K562 (cell line): ENCODE measurements around the gene IL12RB2. TPM values are rescaled to one million over a fixed set of nuclear protein-coding genes. Genes with fewer than 3 reads are reported as not detected.

Experiments used
- E2F4 ChIP-seq: sonication (generic); formaldehyde crosslinking; IDR thresholded peaks from 2 replicates; pipeline ENCODE4 v1.8.0; 2022; ENCODE audit warnings: mild to moderate bottlenecking, low read depth, missing genetic modification reagents
- KLF10 ChIP-seq: fragments of 250-450 bp; sonication (Bioruptor Pico); IDR thresholded peaks from 2 replicates; pipeline ENCODE4 v1.6.1; 2021; ENCODE audit warnings: matching md5 sums
- NFE2L1 ChIP-seq: fragments of 450-650 bp; IDR thresholded peaks from 2 replicates; pipeline ENCODE4 v1.6.1; 2016; ENCODE audit warnings: missing genetic modification characterization, low read depth, mild to moderate bottlenecking, missing compliant biosample characterization, moderate library complexity, borderline replicate concordance
- SIN3A ChIP-seq, 2 experiments: fragments of 150-350 bp in 1 of 2; IDR thresholded peaks; 2 replicates each; pipeline ENCODE4 v1.6.1; 2011 to 2016; ENCODE audit warnings: borderline replicate concordance in 2 of 2, low read depth in 2 of 2, low read length in 2 of 2, mild to moderate bottlenecking in 2 of 2, moderate library complexity in 2 of 2; ENCODE audit not compliant: control insufficient read depth in 1 of 2
- ZBTB26 ChIP-seq: fragments of 450-650 bp; formaldehyde crosslinking; IDR thresholded peaks from 2 replicates; pipeline ENCODE4 v1.4.0; 2022; ENCODE audit warnings: missing genetic modification characterization
- polyA plus RNA-seq, 8 experiments: library from polyadenylated mRNA; depleted of rRNA in 4 of 8; stranded (reverse) in 5 of 8; unstranded in 3 of 8; fragments of >200 nt; fragmentation: Nextera tagmentation in 2 of 8; fragmentation: Illumina TruSeq in 1 of 8; extraction: Ambion mirVana in 2 of 8; extraction: Trizol in 1 of 8; gene quantifications; 2 replicates each; pipeline versions ENCODE4 v1.2.1 to v1.2.3, GENCODE V29; 2011 to 2014; ENCODE audit warnings: inconsistent platforms in 1 of 8, missing spikeins in 1 of 8
- total RNA-seq, 7 experiments: library from RNA; depleted of rRNA in 6 of 7; stranded (reverse); fragments of >200 nt in 6 of 7; fragmentation: Illumina TruSeq in 2 of 7; extraction: Trizol in 2 of 7; gene quantifications; 2 replicates each; pipeline versions ENCODE4 v1.2.1 to v1.2.3, GENCODE V29; 2011 to 2021; ENCODE audit warnings: low replicate concordance in 1 of 7
- TF ChIP-seq, protein P1 (sequence below): fragments of 250-450 bp; sonication (Bioruptor Pico); IDR thresholded peaks from 2 replicates; pipeline ENCODE4 v1.9.0; 2021; ENCODE audit warnings: mild to moderate bottlenecking
- TF ChIP-seq, protein P2 (sequence below): sonication (generic); formaldehyde crosslinking; IDR thresholded peaks from 2 replicates; pipeline ENCODE4 v1.8.0; 2022; ENCODE audit warnings: mild to moderate bottlenecking, missing genetic modification reagents

IL12RB2 gene
- total and polyA plus RNA-seq, 9 of the 15 experiments (the other 6 are each of a cell fraction or from before 2014, with no cell fraction given): 0.39 to 3.3 (median 1.9) TPM

DNA sequence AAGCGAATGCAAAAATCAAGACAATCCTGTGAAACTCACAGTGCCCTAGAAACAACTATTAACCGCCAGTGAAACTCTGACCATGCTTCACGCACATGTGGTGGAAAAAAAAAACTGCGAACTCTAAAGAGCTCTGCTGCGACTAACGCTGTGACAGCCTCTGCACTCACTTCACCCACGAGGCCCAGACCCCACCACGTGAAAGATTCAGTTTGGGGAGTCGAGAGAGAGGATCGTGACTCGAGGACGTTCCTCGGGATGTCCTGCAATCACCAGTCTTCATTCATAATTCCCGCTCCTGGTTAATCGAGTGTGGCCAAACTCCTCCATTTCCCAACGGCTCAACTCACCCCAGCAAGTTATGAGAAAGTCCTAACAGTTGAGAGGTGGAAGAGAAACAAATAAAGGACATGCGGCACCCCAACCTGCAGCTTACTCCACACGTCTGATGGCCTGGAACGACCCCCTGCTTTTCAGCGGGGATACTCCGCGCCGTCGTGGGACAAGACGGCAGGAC is 121.4 kb downstream of the IL12RB2 start (continued):
- peak; percentile 73; the same call in 1 of the 2 replicates for TF ChIP-seq E2F4 (CRISPR knock-in tag)
- peak; percentile 78 to 94; a peak in 2 of 4 replicates for TF ChIP-seq SIN3A (IDR thresholded peaks at IDR 0.05; ENCODE audit: borderline replicate concordance in 2 of 2, control insufficient read depth in 1 of 2, low read depth in 2 of 2, low read length in 2 of 2)
- TF ChIP-seq NFE2L1: no peak
- TF ChIP-seq ZBTB26 (CRISPR knock-in tag): no peak
- TF ChIP-seq KLF10 (CRISPR knock-in tag): no peak
- TF ChIP-seq, protein P1, sequence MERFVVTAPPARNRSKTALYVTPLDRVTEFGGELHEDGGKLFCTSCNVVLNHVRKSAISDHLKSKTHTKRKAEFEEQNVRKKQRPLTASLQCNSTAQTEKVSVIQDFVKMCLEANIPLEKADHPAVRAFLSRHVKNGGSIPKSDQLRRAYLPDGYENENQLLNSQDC (CRISPR knock-in tag): no peak
- TF ChIP-seq, protein P2, sequence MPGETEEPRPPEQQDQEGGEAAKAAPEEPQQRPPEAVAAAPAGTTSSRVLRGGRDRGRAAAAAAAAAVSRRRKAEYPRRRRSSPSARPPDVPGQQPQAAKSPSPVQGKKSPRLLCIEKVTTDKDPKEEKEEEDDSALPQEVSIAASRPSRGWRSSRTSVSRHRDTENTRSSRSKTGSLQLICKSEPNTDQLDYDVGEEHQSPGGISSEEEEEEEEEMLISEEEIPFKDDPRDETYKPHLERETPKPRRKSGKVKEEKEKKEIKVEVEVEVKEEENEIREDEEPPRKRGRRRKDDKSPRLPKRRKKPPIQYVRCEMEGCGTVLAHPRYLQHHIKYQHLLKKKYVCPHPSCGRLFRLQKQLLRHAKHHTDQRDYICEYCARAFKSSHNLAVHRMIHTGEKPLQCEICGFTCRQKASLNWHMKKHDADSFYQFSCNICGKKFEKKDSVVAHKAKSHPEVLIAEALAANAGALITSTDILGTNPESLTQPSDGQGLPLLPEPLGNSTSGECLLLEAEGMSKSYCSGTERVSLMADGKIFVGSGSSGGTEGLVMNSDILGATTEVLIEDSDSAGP: no peak
- TF ChIP-seq, all 486 proteins: peak for 17
